Immature natural killer cell (primary cell): Measurements from ENCODE around the gene EXOC3L1. TPM values are rescaled to one million over a fixed set of nuclear protein-coding genes. Genes with fewer than 3 reads are reported as not detected.

Experiments used
- DNase-seq, 3 donors: peaks; one replicate each; pipeline ENCODE4 v3.0.0; 2022; ENCODE audit warnings: mixed read lengths in 1 of 3
- H3K27ac Mint-ChIP-seq, 6 donors: one replicate each; pipeline ENCODE4 v1.8.0; 2020; ENCODE audit warnings: mixed read lengths in 6 of 6, mild to moderate bottlenecking in 5 of 6, inconsistent platforms in 4 of 6, moderate library complexity in 3 of 6
- H3K27me3 Mint-ChIP-seq, 3 donors: one replicate each; pipeline ENCODE4 v1.8.0; 2020 to 2021; ENCODE audit warnings: low read depth in 3 of 3, mild to moderate bottlenecking in 3 of 3, mixed read lengths in 3 of 3, moderate library complexity in 3 of 3, inconsistent platforms in 1 of 3
- H3K36me3 Mint-ChIP-seq, 3 donors: one replicate each; pipeline ENCODE4 v1.8.0; 2020; ENCODE audit warnings: mixed read lengths in 3 of 3, inconsistent platforms in 2 of 3, mild to moderate bottlenecking in 2 of 3
- H3K4me1 Mint-ChIP-seq, 2 donors: one replicate each; pipeline ENCODE4 v1.8.0; 2020; ENCODE audit warnings: inconsistent platforms in 2 of 2, mild to moderate bottlenecking in 2 of 2, mixed read lengths in 2 of 2, moderate library complexity in 1 of 2
- H3K4me3 Mint-ChIP-seq, 5 donors: one replicate each; pipeline ENCODE4 v1.8.0; 2020; ENCODE audit warnings: mild to moderate bottlenecking in 5 of 5, mixed read lengths in 5 of 5, inconsistent platforms in 3 of 5, moderate library complexity in 3 of 5
- H3K9me3 Mint-ChIP-seq, 6 donors: one replicate each; pipeline ENCODE4 v1.8.0; 2020; ENCODE audit warnings: mild to moderate bottlenecking in 6 of 6, mixed read lengths in 6 of 6, inconsistent platforms in 4 of 6, moderate library complexity in 3 of 6
- polyA plus RNA-seq, 3 donors: library from polyadenylated mRNA; unstranded; fragments of 300-500 nt; fragmentation: Illumina TruSeq; gene quantifications; one replicate each; pipeline ENCODE4 v1.2.3, GENCODE V29; 2021

Gene EXOC3L1
- polyA plus RNA-seq, result not detected

GRCh38 chr16:67190041-67190440 is at the start of gene EXOC3L1:
TSS of gene EXOC3L1 (minus strand) at chr16:67190136. CDS start at chr16:67189676, 460 bp downstream.
- Mint-ChIP-seq H3K36me3 (no peaks in the 10 kb centered on the region), H3K27ac (no peak within 1 kb of the TSS), H3K4me3 (peak within 1 kb of the TSS in 2 of 5 donors; percentile 88 to 91), H3K9me3 (no peaks in the 10 kb centered on the region), H3K27me3 (peaks cover 7 to 10% (median 7%) of the 10 kb centered on the region in 3 donors), H3K4me1 (peaks cover 39% of the 10 kb centered on the region in 2 donors)
- DNase-seq, result no peak

- Mint-ChIP-seq H3K27ac (peak overlapping the region in 2 of 6 donors; percentile 34 to 39), H3K4me3 (no peak overlapping the region), H3K27me3 (peaks cover 0 to 5% (median 2%) of the 10 kb centered on the region in 3 donors), H3K4me1 (peaks cover 20 to 21% of the 10 kb centered on the region in 2 donors), H3K9me3 (no peaks in the 10 kb centered on the region), H3K36me3 (peaks cover 5 to 22% (median 6%) of the 10 kb centered on the region in 3 donors)
- DNase-seq, result no peak
Observed at GRCh38 chr16:67238806-67239470, 49.0 kb upstream of the EXOC3L1 start.

GRCh38 chr16:67238278-67238575 is 48.3 kb upstream of the EXOC3L1 start:
- Mint-ChIP-seq H3K36me3 (peaks cover 5 to 22% (median 9%) of the 10 kb centered on the region in 3 donors), H3K27me3 (peaks cover 1 to 5% (median 2%) of the 10 kb centered on the region in 3 donors), H3K9me3 (no peaks in the 10 kb centered on the region), H3K4me1 (peaks cover 13 to 14% of the 10 kb centered on the region in 2 donors), H3K4me3 (no peak overlapping the region), H3K27ac (peak overlapping the region in 1 of 6 donors; percentile 34)
- no peak for DNase-seq

- Mint-ChIP-seq H3K4me3 (no peak overlapping the region), H3K36me3 (peaks cover 5 to 22% (median 9%) of the 10 kb centered on the region in 3 donors), H3K27me3 (peaks cover 2 to 5% (median 2%) of the 10 kb centered on the region in 3 donors), H3K27ac (peak overlapping the region in 2 of 6 donors; percentile 8 to 62), H3K4me1 (peaks cover 11 to 12% of the 10 kb centered on the region in 2 donors), H3K9me3 (no peaks in the 10 kb centered on the region)
- DNase-seq, result no peak
Observed at GRCh38 chr16:67237396-67238277, 47.7 kb upstream of the EXOC3L1 start.

GRCh38 chr16:67236563-67237395 is 46.8 kb upstream of the EXOC3L1 start:
- Mint-ChIP-seq H3K4me1 (peaks cover 7 to 9% of the 10 kb centered on the region in 2 donors), H3K4me3 (no peak overlapping the region), H3K36me3 (peaks cover 5 to 22% (median 9%) of the 10 kb centered on the region in 3 donors), H3K27me3 (peaks cover 2 to 5% (median 2%) of the 10 kb centered on the region in 3 donors), H3K9me3 (no peaks in the 10 kb centered on the region), H3K27ac (peak overlapping the region in 2 of 6 donors; percentile 62 to 63)
- DNase-seq, result peak; percentile 55 to 62 (median 56)

GRCh38 chr16:67235816-67236562 is 46.1 kb upstream of the EXOC3L1 start:
- Mint-ChIP-seq H3K9me3 (no peaks in the 10 kb centered on the region), H3K27ac (peak overlapping the region in 3 of 6 donors; percentile 7 to 63 (median 58)), H3K36me3 (peaks cover 5 to 22% (median 9%) of the 10 kb centered on the region in 3 donors), H3K27me3 (peaks cover 2 to 3% (median 2%) of the 10 kb centered on the region in 3 donors), H3K4me1 (peaks cover 4 to 7% of the 10 kb centered on the region in 2 donors), H3K4me3 (no peak overlapping the region)
- no peak for DNase-seq

GRCh38 chr16:67234180-67234597 is 44.3 kb upstream of the EXOC3L1 start:
- Mint-ChIP-seq H3K36me3 (peaks cover 5 to 27% (median 13%) of the 10 kb centered on the region in 3 donors), H3K27ac (no peak overlapping the region), H3K4me1 (no peaks in the 10 kb centered on the region), H3K9me3 (no peaks in the 10 kb centered on the region), H3K4me3 (no peak overlapping the region), H3K27me3 (peaks cover 2 to 5% (median 2%) of the 10 kb centered on the region in 3 donors)
- DNase-seq, result no peak

- Mint-ChIP-seq H3K27me3 (peaks cover 2 to 5% (median 2%) of the 10 kb centered on the region in 3 donors), H3K9me3 (no peaks in the 10 kb centered on the region), H3K4me3 (no peak overlapping the region), H3K4me1 (no peaks in the 10 kb centered on the region), H3K27ac (no peak overlapping the region), H3K36me3 (peaks cover 5 to 25% (median 13%) of the 10 kb centered on the region in 3 donors)
- DNase-seq, result no peak
Observed at GRCh38 chr16:67233596-67233995, 43.7 kb upstream of the EXOC3L1 start.

GRCh38 chr16:67230809-67231660 is 41.1 kb upstream of the EXOC3L1 start:
- Mint-ChIP-seq H3K4me3 (no peak overlapping the region), H3K9me3 (no peaks in the 10 kb centered on the region), H3K36me3 (peaks cover 5 to 12% (median 9%) of the 10 kb centered on the region in 3 donors), H3K27ac (peak overlapping the region in 2 of 6 donors; percentile 7 to 19), H3K4me1 (peaks cover 23 to 24% of the 10 kb centered on the region in 2 donors), H3K27me3 (peaks cover 0 to 6% (median 5%) of the 10 kb centered on the region in 3 donors)
- no peak for DNase-seq

- Mint-ChIP-seq H3K9me3 (no peaks in the 10 kb centered on the region), H3K4me3 (peak overlapping the region in 2 of 5 donors; percentile 28 to 96), H3K4me1 (peaks cover 28 to 30% of the 10 kb centered on the region in 2 donors), H3K27ac (peak overlapping the region in 2 of 6 donors; percentile 5 to 19), H3K27me3 (peaks cover 0 to 8% (median 6%) of the 10 kb centered on the region in 3 donors), H3K36me3 (peaks cover 4 to 11% (median 8%) of the 10 kb centered on the region in 3 donors)
- DNase-seq, result no peak
Observed at GRCh38 chr16:67229906-67230808, 40.2 kb upstream of the EXOC3L1 start.

GRCh38 chr16:67228905-67229304 is 39.0 kb upstream of the EXOC3L1 start:
- no peak for DNase-seq
- Mint-ChIP-seq H3K4me1 (peaks cover 28 to 30% of the 10 kb centered on the region in 2 donors), H3K27me3 (peaks cover 0 to 8% (median 6%) of the 10 kb centered on the region in 3 donors), H3K4me3 (peak overlapping the region; percentile 9 to 98 (median 96)), H3K27ac (peak overlapping the region in 2 of 6 donors; percentile 67 to 74), H3K9me3 (no peaks in the 10 kb centered on the region), H3K36me3 (peaks cover 4 to 11% (median 5%) of the 10 kb centered on the region in 3 donors)
